ENCODE measurements around the gene UNKL. TPM values are rescaled to one million over a fixed set of nuclear protein-coding genes. Genes with fewer than 3 reads are reported as not detected.
A peak's percentile ranks its signal among the peaks of the same experiment; 100 is the strongest.

UNKL gene
- total and polyA plus RNA-seq, 3 donors from 2014 or later = 23.7 to 49.9 (median 49.2) TPM

DNA sequence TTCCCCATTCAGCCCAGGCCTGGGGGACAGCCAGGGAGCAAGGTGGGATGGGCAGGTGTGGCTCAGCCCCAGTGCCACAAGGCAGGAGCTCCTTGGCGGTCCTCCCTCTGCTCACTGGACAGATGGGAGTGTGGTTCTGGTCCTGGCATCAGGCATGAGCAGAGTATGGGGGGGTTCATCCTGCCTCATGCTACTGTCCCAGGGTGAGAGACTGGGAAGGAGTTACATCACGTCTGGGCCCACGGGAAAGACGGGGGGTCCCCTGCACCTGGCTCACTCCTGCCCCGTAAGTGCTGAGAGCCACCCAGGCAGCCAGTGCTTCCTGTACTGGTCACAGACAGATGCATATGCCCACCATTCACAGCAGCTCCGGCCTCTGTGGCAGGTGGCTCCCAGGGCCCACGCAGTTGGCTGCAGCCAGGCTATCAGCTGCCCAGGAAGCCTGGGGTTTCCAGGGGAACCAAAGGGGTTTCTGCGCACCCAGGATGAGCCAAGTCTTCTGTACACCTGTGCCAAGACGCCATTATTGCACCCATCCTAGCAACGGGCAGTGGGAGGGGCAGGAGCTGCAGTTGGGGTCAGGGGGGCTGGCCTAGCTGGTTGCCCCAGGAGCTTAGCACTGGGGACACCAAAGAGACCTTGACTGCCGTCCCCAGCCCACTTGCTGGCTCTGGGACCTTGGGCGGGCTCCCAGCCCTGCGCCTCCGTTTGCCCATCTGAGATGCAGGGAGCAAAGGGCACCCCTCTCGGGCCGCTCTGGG is 79.1 kb downstream of the UNKL start:
- no peaks in the 10 kb centered on the region for H3K27me3 ChIP-seq
- DNase-seq = no peak
- WGBS, 2 donors = 57 to 63% methylated on average over 5 to 15 of the region's 16 CpGs

DNA sequence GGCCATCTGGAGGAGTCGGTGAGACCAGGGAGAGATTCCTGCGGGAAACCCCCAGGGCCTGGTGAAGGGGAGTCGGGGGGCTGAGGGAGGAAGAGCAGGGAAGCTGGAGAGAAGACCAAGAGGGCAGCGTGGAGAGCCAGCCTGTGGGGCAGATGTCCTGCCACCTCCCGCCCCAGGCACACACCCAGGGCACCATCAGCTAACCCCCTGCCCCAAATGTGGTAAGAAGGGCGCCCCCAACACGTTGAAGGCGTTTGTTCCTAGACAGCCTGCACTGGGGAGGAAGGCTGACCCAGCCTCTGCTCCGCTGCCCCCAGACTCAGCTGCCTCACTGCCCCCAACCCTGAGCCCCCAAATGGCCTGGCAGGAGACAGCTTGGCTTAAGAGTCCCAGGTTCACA is 79.8 kb downstream of the UNKL start:
- Histone ChIP-seq H3K4me1 (peaks cover 16% of the 10 kb centered on the region), H3K27ac (no peak overlapping the region), H3K9me3 (no peaks in the 10 kb centered on the region), H3K36me3 (ENCODE audit: low read depth, missing control alignments) (no peaks in the 10 kb centered on the region), H3K27me3 (no peaks in the 10 kb centered on the region), H3K4me3 (no peak overlapping the region)
- WGBS, 2 donors = 8 to 37% methylated on average over 8 to 9 of the region's 9 CpGs
- intact Hi-C loops (cut with DNase I; ENCODE audit: low total_unique reads) = no loop called here
- DNase-seq = no peak
- TF ChIP-seq POLR2A (IDR thresholded peaks at IDR 0.05) = no peak
- TF ChIP-seq CTCF (IDR thresholded peaks at IDR 0.05) = no peak

More for the DNA sequence above, 79.1 kb downstream of the UNKL start:
- Histone ChIP-seq H3K4me3 (no peak overlapping the region), H3K27ac (no peak overlapping the region), H3K9me3 (no peaks in the 10 kb centered on the region), H3K36me3 (ENCODE audit: low read depth, missing control alignments) (no peaks in the 10 kb centered on the region), H3K4me1 (peaks cover 16% of the 10 kb centered on the region)
- intact Hi-C loops (cut with DNase I; ENCODE audit: low total_unique reads) = no loop called here
- TF ChIP-seq CTCF (IDR thresholded peaks at IDR 0.05) (no peak), POLR2A (IDR thresholded peaks at IDR 0.05) (no peak)

- no peaks in the 10 kb centered on the region for H3K27me3 ChIP-seq
- H3K27ac ChIP-seq = no peak overlapping the region
- H3K4me1 ChIP-seq = peaks cover 16% of the 10 kb centered on the region
- no peak for DNase-seq
- H3K9me3 ChIP-seq = no peaks in the 10 kb centered on the region
- no peak for TF ChIP-seq CTCF (IDR thresholded peaks at IDR 0.05)
- no peak for TF ChIP-seq POLR2A (IDR thresholded peaks at IDR 0.05)
- WGBS, 2 donors = 0 to 1% methylated on average over 16 to 62 of the region's 78 CpGs
- H3K4me3 ChIP-seq = peak overlapping the region; percentile 49 to 53
- H3K36me3 ChIP-seq (ENCODE audit: low read depth, missing control alignments) = no peaks in the 10 kb centered on the region
- intact Hi-C loops (cut with DNase I; ENCODE audit: low total_unique reads) = no loop called here
Measured at GRCh38 chr16:1333854-1334700, 80.4 kb downstream of the UNKL start.

DNA sequence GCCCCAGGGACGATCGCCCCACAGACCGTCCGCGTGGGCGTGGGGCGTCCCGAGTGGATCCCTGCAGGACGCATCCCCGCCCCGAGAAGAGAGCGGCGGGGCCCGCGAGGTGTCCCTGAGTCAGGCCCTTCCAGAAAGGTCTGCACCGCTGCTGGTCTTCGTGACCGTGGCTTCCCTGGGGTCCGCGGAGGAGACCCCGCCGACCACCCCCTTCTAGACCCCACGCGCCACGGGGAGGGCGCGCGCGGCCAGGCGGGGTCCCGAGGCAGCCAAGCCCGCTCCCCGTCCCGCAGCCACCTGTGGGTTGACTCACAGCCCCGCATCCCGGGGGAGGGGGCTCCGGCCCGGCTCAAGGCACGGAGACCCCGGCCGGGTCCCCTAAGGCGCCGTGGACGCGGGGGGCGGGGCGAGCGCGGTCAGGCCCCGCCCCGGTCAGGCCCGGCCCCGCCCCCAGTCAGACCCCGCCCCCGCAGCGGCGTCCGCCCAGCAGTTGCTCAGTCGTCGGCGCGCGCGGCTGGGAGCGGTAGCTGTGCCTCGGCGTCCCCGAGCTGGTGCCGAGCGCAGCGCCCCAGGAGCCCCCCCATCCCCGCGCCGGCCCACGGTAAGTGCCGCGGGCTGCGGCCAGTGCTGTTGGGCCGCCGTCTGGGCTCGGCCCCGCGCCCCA is 81.2 kb downstream of the UNKL start, which contains the start of gene BAIAP3:
BAIAP3 (plus strand) TSS at position 497 of the 664 bp plus-strand sequence. CDS start 4,905 bp downstream, outside the sequence.
- Histone ChIP-seq H3K4me3 (peak within 1 kb of the TSS; percentile 49 to 53), H3K4me1 (peaks cover 16% of the 10 kb centered on the region), H3K27ac (no peak within 1 kb of the TSS), H3K36me3 (ENCODE audit: low read depth, missing control alignments) (no peaks in the 10 kb centered on the region), H3K27me3 (no peaks in the 10 kb centered on the region), H3K9me3 (no peaks in the 10 kb centered on the region)
- TF ChIP-seq CTCF (IDR thresholded peaks at IDR 0.05) (no peak), POLR2A (IDR thresholded peaks at IDR 0.05) (no peak)
- DNase-seq = peak; percentile 60
- WGBS, 2 donors = 1% methylated on average over 43 of the region's 83 CpGs; no CpG with 5 or more reads in 1 of the 2 donors
- intact Hi-C loops (cut with DNase I; ENCODE audit: low total_unique reads) = no loop called here
